G401.6 (cell line): ENCODE results near the gene KCTD12.

Source experiments
- FAIRE-seq: peaks from 2 replicates; lab custom pipeline; 2012; peaks lifted over from hg19 to GRCh38; lab: Jason Lieb, UNC

The KCTD12 gene

DNA sequence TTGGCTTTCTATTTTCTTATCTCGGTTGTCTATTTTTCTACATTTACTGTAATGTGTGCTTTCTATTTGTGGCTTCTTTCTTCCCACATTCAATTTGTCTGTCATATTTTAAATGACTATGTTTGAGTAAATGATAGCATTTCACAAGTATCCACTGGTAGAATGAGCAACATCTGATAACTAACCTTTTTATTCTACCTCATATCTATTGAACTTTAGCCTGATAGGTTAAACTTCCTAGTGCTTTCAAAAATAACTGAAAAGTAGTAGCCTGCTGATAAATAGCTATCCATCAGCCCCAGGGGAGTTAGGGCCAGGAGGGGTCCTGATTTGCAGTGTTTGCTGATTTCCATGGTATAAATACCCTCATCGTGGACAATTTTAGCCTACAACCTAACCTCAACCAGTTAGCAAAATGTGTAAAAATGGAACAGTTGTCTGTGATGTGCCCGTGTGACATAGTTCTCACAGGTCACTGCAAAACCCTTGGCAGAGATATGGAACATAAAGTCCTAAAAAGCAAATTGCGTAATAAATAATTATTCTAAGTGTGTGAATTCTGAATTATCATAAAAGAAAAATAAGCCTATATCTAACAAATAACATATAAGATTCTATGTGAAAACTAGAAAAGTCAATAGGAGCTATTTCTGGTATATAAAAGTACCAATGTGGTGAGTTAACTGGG, 32.1 kb downstream of the KCTD12 start:
- FAIRE-seq = no peak

DNA sequence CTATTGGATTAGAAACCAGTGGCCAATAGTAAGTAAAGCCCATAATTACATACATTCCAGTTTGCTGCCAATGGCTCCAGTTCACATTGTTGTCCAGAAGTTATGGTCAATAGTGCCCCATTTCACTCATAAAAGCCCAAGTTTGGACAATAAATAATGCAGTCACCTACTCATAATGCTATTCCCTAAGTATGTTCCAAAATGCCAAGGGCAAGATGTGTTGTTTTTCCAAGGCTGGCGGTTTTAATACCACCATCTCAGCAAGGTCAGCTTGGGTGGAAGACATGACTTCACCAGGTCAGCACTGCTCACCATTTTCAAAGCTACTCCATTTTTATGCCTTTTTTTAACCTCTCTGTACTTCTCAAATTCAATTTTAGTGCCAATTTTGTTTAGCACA, 32.7 kb downstream of the KCTD12 start:
- FAIRE-seq = no peak

DNA sequence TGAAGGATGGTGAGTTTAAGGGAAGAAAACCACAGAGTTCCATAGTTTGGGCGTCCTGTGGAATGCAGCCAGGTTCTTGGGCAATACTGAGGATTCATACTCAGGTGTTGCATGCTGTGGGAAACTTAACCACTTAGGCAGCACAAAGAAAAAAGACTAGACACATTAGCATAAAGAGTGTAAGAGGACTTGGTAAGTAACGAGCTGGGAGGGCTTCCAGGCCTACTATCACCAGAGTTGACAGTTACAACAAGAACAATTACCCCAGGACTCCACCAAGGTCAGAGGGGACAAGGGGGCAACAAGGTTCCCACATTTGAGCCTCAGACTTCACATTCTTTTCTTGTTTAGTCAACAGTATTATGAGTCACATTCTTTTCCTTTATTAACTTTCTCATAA, 33.2 kb downstream of the KCTD12 start:
- no peak for FAIRE-seq

DNA sequence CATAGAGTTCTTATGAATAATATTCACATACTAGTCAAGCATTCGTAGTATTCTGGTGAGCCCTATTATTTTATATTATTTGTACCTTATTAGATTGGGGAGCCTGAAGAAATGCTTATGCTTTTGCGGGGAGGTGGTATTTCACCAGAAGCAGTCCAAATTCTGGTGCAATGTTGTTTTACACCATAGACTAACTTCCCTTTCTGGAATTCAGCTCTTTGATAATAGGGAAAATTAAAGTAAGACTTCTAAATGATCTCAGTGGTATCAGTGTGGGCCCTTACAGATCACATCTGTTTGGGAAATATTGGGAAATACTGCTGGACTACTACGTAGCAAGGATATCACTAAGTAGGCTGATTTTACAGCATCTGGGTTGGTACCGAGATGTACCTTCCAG, 34.2 kb downstream of the KCTD12 start:
- no peak for FAIRE-seq

DNA sequence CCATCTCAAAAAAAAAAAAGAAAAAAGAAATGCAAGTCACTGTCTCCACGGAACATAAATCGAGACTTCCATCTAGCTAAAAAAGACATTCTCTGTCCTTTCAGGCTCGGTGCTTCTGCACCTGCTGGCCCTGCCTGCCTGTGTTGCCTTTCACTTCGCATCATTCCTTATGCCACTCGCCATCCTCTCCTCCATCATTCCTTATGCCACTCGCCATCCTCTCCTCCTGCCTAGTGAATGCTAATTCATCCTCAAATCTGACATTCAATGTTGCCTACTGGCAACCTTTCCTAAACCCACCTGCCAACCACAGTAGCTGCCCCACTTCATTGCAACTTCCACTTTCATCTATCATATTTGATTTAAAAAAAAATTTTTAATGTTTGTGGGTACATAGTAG, 36.7 kb downstream of the KCTD12 start:
- FAIRE-seq = no peak

DNA sequence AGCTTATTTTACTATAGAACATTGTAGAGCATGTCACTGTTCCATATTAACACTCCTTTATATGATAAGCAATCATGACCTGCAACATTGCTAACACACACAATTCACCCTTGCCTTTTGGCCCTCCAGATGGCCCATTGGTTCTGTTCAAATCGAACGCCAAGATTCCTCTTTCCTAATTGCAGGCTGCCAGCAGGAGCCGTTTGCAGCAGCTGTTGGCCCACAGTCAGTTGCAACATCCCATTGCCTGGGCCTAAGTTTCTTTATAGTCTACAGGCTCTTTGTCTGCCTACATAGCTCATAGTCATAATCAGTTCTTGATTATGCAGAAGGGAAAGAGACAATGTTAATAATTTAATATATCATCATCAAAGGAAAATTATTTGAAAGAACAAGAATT, 37.6 kb downstream of the KCTD12 start:
- FAIRE-seq = no peak

DNA sequence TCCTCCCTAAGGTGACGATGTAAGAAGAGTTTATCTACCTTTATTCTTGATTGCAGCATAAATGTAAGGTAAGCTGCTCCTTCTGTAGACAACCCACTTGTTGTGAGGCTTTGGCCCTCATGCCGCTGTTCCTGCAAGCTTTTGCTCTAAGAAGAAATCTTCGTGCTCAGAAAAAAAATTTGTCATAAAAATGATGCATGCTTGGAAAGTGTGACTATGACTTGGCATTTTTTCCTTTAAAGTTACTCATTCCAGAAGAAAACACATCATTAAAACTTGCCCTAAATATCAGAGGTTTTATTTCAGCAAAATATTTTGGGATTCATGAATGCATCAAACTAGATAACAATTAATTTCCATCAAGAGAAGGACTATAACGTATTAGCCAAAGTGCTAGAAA, 39.8 kb downstream of the KCTD12 start:
- no peak for FAIRE-seq

DNA sequence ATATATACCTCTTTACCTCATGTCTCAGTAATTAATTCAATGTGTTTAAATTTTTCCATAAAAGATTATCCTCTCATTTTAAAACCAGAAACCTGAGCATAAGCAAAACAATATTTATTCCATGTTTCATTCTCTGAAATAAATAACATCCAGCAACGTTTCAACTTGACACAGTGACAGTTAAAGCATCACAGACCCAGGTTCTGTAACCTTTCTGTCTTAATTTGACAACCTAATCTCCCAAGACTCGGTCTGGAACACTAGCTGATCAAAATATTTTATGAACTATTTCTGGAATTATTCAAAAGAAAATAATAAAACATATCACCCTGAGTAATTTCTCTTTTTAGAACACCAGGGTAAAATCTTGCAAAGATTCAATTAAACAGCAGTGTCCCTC, 40.3 kb downstream of the KCTD12 start:
- no peak for FAIRE-seq

DNA sequence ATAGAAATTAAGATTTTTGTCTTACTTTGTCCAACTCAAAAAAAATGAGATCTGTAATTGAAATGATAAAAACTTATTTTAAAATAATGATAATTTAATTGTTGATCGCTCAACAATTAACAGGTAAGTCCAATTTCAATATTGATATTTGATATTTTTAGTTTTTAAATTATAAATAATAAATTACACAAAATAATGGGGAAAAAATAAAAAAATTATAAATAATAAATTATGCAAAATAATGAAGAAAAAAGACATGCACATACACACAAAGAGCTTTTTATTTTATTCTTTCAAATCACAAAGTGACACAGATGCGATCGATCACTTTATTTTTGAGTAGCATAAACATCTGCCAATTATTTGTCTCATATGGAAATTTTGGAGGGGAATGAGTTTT, 40.8 kb downstream of the KCTD12 start:
- peak; percentile 70 for FAIRE-seq

DNA sequence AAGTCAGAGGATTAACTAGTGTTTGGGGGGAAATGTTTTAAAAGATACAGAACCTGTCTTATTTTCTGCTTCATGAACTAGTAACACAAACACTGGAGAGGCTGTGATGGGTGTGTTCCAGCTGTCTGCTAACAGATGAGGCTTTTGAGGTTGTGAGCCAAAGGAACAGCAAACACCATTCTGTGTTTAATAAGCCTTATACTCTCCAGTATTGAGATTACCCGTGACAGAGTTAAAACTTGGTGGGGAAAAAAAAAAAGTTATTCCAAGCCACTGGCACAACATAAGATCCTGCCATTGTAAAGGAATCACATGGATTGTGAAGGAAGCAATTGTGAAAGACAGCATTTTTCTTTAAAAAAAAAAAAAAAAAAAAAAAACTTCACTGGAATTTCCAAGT, 48.4 kb downstream of the KCTD12 start:
- FAIRE-seq = no peak

DNA sequence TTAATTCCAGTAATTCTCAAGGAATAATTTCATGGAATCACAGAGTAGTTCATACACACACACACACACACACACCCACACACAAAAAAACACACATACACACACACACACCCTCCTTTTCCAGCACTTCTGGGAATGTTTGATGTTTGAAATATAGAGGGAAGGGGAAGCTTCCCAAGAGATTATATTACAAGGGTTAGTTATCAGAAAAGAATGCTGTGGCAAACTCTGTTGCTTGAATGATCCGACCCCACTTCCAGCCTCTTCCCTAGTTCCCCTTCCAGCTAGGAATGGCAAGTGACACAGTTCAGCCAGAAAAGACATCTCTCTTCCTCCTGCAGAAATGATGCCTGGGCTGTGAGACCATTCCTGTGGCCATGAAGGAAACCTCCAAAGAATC, 49.9 kb downstream of the KCTD12 start:
- no peak for FAIRE-seq

DNA sequence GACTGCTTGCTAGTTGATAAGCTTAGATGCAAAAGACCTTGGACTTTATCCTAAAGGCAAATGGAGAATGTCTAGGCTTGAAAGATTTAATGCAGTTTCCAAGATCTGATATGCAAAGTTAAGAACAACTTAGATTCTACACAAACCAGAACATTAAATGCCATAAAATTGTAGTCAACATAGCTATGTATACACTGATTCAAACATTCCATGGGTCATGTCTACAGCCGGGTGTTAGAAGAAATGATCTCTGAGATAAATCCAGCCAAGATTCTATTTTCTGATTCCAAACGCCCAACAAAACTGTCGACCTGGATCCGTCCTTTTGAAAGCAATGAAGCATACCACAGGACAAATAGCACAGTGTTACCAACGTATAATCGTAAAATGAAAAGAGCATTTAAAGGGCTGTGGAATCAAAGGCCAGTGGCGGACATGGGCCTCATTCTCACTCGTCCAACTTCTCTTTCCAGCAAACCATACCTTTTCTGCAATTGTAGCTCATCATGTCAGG, 52.7 kb downstream of the KCTD12 start:
- FAIRE-seq = no peak

DNA sequence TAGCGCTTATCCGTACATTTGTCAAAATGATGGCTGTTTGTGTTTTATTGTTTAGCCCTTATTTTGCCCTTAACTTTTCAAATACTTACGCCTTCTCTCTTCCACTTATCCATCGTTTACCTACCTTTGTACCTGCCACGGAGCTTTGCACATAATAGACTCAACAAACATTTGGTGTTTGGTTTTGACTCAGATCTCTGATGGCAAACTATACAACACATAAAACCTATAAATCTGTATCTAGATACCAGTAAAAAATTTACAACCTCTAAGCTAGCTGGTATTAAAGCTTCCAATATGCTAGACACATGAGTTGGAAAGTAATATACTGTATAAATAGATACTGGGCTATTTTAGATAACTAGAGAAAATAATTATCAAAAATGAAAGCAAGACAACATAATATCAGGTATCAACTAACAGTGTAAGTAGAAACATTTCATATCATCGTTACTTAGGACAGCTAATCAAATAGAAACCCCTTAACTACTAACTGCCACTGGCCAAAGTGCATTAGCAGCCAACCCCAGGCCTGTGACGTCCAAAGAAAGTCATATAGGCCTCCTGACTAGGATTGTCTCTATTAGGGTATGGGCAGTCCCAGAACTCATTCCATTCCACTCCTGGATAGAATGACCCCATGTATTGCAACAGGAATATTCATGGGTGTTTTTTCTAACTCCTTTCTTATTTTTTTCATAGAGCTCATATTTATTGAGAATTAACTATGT, 53.8 kb downstream of the KCTD12 start:
- FAIRE-seq = no peak

DNA sequence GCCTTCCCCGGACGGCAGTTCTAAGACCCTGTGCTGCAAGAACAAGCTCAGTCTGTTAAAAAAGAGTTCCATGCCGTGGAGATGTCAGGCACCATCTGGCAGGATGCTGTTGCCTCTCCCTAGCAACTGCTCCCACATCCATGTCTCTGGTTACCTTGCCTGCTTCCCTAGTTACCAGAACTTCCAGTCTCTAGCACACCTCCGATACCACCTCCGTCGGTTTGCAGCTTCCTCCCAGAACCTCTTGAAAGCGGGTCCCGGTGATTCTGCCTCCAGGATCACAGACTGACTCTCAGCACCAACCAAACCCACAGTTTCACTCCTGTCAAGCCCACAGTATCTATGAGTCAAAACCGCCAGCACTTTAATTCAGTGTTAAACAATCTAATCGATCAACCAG, 55.4 kb downstream of the KCTD12 start:
- FAIRE-seq = no peak
